Stimulated activated CD8-positive, alpha-beta memory T cell treated with anti-CD3 and anti-CD28 coated beads, Interleukin-15, amount 100 ng/mL, for 1 hour (primary cell): Measurements from ENCODE around the gene GHR.
"Not testable (repeated sequence)": the region's sequence is repeated elsewhere in the genome, so short reads cannot be mapped to it uniquely, and the experiment has no call there.

Source experiments
- DNase-seq: peaks from one replicate; pipeline ENCODE4 v3.0.0-alpha.2; 2020; ENCODE audit warnings: low read depth

The GHR gene

GRCh38 chr5:42569953-42570548, 146.8 kb downstream of the GHR start:
- no peak for DNase-seq

- DNase-seq, result no peak
Observed at GRCh38 chr5:42570966-42571960, 148.0 kb downstream of the GHR start.

GRCh38 chr5:42572313-42572712, 149.1 kb downstream of the GHR start:
- no peak for DNase-seq

- no peak for DNase-seq
Observed at GRCh38 chr5:42573386-42573785, 150.1 kb downstream of the GHR start.

GRCh38 chr5:42575914-42576313, 152.7 kb downstream of the GHR start:
- not testable (repeated sequence) for DNase-seq

- DNase-seq, result not testable (repeated sequence)
Observed at GRCh38 chr5:42578901-42579300, 155.7 kb downstream of the GHR start.

- no peak for DNase-seq
Observed at GRCh38 chr5:42579320-42579719, 156.1 kb downstream of the GHR start.

- DNase-seq, result no peak
Observed at GRCh38 chr5:42581845-42582244, 158.6 kb downstream of the GHR start.

GRCh38 chr5:42582723-42583122, 159.5 kb downstream of the GHR start:
- DNase-seq, result no peak

GRCh38 chr5:42583322-42583721, 160.1 kb downstream of the GHR start:
- no peak for DNase-seq

- no peak for DNase-seq
Observed at GRCh38 chr5:42586625-42587024, 163.4 kb downstream of the GHR start.

- DNase-seq, result no peak
Observed at GRCh38 chr5:42587096-42587723, 164.0 kb downstream of the GHR start.

- no peak for DNase-seq
Observed at GRCh38 chr5:42590566-42590965, 167.3 kb downstream of the GHR start.

GRCh38 chr5:42591015-42591414, 167.8 kb downstream of the GHR start:
- DNase-seq, result no peak

- DNase-seq, result no peak
Observed at GRCh38 chr5:42592401-42593140, 169.3 kb downstream of the GHR start.

GRCh38 chr5:42593591-42593990, 170.4 kb downstream of the GHR start:
- DNase-seq, result no peak

GRCh38 chr5:42595597-42595996, 172.4 kb downstream of the GHR start:
- DNase-seq, result no peak

GRCh38 chr5:42596817-42597216, 173.6 kb downstream of the GHR start:
- DNase-seq, result no peak

GRCh38 chr5:42597318-42597937, 174.2 kb downstream of the GHR start:
- DNase-seq, result no peak

GRCh38 chr5:42598311-42598710, 175.1 kb downstream of the GHR start:
- no peak for DNase-seq

- no peak for DNase-seq
Observed at GRCh38 chr5:42599106-42599505, 175.9 kb downstream of the GHR start.

GRCh38 chr5:42600441-42600840, 177.2 kb downstream of the GHR start:
- no peak for DNase-seq
